SKM-1 (cell line): ENCODE measurements around the gene ACE.
"Not testable (repeated sequence)": the region's sequence is repeated elsewhere in the genome, so short reads cannot be mapped to it uniquely, and the experiment has no call there.

Experiments
- DNase-seq: peaks from one replicate; lab custom pipeline; 2025; ENCODE audit not compliant: unreplicated experiment; lab: John Stamatoyannopoulos, UW

Gene ACE

DNA sequence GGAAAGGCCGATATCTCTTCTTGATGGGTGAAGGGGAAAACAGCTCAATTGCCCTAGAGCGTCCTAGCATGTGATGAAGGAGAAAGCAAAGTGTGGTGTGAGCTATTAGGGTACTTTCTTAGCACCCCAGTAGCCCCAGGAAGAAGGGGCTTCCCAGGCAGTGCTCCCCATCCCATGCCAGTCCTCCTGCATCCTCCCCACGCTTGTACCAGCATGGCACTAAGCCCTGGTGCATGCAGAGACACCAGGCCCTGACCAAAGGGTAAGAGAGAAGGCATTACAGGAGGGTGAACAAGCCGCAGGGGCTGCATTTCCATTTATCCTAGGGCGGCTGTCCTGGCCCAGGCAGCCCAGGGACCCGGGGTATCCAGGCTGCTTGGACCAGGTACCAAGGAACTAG is 33.8 kb upstream of the ACE start:
- DNase-seq: no peak

DNA sequence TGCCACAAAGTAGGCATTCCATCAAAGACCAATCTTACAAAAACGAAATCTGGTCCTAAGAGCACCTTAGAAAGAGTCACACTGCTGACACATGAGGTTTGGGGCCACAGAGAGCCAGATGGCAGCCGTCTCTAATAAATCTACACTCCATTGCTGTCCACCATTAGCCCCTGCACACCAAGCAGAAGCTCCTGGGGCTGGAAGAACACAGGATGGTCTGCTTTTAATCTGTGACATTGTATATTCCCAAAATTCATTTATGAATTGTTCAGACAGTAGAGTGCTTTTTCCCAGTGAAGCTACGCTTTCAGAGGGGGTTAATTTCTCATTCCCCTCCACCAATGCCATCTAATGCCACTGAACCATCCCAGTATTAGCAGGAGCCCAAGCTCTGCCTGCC is 32.4 kb upstream of the ACE start:
- DNase-seq: no peak

DNA sequence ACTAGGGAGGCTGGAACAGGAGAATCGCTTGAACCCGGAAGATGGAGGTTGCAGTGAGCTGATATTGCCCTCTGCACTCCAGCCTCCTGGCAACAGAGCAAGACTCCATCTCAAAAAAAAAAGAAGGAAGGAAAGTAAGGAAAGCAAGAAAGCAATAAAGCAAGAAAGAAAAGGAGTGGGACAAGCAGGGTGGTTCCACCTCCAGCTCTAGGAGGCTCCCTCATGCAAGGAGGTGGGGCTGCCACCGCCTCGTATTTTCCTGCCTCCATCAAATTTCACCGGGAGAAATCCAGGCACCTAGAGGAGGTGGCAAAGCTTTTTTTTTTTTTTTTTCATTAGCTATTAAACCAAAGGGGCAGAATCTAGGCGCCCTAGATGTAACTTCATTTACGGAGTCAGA is 31.8 kb upstream of the ACE start:
- no peak for DNase-seq

DNA sequence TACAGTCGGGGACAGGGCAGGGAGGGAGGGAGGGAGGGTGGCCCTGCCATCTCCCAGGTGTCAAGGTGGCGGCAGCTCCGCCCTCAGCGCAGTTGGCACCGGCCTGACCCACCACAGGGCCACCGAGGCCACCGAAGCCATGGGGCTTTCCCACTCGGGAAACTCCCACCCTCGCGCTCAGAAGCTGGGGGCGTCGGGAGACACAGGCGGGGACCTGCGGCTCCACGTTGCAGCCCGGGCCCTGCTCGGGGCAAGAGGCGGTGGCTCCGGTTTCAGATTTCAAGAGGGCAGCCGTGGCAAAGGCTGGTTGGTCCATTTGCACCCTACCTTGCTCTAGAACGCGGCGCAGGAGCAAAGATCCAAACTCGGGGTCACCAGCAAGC is 31.3 kb upstream of the ACE start:
- no peak for DNase-seq

DNA sequence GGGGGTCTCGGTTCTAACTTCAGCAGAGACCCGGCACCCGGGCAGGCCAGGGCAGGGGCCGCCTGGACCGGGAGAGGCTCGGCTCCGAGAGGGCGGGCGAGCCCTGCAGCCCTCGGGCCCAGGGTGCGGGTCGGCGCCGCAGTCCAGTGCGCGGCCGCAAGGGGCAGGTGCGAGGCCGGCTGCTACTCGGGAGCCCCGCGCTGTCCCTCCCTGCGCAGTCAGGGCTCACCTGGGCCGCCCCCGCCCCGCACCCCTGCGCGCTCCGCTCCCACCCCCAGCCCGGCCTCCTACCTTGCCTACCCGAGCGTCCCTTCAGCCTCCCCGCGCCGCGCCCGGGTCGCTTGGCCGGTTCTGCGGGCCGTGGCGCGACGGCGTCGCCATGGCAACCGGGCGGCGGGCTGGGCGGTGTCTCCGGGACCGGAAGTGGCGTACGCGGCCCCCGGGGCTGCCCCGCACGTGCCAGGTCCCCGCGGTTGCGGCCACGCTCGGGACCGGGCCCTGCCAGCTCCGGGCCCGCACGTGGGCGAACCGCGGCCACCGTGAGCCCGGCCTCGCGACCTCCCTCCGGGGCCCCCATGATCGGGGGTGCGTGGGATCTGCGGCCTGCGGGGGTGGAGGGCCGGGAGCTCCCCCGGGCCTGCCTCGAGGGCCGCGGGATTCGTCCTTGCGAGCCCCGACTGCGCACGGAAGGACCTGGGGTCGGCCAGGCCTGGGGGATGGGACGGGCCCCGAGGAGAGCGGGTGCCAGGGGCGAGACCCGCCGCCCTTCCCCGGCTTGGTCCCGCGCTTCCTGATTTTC is 30.7 kb upstream of the ACE start, which contains the start of gene CYB561:
TSS of gene CYB561 (minus strand) at position 353 of the 799 bp plus-strand sequence. CDS start 8,759 bp downstream, outside the sequence.
- DNase-seq: peak; percentile 43

DNA sequence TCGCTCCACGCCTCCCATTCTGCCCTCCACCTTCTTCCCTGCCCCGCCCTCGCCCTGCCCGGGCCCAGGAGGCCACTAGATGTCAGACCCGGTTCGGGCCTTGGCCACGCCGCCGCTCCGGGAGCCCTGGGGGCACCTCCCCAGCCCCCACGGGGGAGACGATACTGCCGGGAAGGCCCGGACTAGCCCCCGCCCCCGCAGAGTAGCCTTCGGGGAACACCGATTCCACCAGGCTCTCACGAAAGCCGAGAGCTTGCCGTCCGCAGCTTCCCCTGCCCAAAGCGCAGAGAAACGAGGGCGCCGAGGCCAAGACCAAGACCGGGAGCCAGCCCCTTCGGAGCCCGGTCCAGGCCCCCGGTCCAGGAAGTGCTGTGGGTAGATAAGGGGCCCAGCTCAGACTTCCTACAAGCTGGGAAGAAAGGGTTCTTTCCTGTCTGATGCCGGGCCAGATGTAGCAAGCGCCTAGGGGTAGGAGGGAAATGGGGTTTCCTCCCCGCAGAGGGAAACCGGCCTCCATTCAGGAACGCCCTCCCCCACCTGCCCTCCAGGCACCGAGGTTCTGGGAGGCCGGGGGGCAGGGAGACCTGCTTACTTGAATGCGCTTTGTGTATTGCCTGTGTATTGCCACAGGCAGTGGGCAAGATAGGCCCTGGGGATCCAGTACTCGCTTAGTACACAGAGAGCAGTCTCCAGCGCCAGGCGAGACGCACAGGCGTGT is 29.9 kb upstream of the ACE start:
- peak; percentile 91 for DNase-seq

DNA sequence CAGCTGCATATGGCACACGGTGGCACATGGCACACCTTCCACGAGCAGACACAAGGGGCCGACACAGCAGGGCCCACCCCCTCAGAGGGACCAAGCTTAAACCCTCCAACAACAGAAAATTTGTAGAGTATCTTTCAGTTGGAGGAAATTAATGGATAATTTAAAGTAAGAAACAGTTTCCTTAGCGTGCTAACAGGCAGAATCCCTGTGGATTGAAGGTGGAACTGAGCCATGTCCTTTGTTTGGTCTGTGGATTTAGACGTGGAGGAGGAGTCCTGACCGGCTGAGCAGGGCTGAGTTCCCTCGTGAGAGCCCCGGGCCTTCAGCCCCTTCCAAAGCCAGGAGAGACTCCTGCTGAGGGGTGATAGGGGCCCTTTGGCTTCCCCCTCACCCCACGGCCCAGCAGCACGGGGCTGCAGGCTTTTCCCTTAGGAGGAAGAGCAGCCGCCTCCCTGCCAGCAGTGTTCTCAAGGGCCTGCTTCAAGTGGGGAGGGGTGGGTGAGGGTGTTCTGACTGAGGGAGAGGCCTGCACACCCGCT is 29.3 kb upstream of the ACE start:
- DNase-seq: no peak

DNA sequence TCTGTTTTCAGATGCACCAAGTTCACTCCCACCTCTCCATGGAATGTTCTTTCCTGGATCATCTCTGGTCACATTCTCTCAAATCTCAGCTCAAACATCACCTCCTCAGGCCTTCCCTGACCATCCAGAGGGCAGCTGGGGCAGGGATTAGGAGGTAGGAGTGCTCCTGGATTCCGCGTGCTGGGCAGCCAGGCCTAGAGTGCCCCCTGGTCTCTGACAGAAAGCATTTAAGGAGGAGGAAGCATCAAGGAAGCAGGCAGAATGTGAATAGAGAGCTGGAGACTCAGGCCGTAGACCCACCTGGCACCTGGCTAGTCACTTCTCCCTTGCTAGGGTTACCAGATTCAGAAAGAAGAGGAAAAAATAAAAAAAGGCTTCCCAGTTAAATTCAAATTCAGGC is 28.2 kb upstream of the ACE start:
- no peak for DNase-seq

DNA sequence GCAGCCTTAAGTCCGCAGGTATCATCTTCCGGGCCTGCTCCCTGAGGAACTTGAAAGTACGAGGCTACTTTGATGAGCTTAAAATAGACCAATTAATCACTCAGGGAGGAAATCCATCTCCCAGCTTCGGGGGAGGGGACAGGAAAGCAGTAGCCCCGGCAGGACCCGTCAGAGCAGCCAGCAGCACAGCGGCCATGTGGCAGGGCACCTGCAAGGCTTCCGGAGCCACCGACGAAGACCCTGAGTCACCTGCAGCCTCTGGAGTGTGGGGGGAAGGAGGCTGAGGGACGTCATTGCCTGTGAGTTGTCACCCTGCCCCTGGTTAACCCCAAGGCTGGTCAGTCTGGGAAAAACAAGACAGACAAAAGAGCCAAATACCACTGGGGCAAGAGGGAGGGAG is 26.3 kb upstream of the ACE start:
- no peak for DNase-seq

DNA sequence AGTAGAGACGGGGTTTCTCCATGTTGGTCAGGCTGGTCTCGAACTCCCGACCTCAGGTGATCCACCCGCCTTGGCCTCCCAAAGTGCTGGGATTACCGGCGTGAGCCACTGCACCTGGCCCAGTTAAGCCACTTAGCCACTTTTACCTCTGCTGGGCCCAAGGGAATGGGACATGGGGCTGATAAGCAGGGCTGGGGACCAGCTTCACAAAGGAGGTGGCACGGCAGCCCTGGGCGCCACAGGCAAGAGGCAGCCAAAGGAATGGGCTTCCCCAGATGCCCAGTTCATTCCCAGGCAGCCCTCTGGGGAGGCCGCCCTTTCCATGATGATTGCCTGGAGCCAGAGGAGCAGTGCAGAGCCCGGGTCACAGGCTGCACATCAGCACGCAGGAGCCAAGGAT is 25.7 kb upstream of the ACE start:
- no peak for DNase-seq

DNA sequence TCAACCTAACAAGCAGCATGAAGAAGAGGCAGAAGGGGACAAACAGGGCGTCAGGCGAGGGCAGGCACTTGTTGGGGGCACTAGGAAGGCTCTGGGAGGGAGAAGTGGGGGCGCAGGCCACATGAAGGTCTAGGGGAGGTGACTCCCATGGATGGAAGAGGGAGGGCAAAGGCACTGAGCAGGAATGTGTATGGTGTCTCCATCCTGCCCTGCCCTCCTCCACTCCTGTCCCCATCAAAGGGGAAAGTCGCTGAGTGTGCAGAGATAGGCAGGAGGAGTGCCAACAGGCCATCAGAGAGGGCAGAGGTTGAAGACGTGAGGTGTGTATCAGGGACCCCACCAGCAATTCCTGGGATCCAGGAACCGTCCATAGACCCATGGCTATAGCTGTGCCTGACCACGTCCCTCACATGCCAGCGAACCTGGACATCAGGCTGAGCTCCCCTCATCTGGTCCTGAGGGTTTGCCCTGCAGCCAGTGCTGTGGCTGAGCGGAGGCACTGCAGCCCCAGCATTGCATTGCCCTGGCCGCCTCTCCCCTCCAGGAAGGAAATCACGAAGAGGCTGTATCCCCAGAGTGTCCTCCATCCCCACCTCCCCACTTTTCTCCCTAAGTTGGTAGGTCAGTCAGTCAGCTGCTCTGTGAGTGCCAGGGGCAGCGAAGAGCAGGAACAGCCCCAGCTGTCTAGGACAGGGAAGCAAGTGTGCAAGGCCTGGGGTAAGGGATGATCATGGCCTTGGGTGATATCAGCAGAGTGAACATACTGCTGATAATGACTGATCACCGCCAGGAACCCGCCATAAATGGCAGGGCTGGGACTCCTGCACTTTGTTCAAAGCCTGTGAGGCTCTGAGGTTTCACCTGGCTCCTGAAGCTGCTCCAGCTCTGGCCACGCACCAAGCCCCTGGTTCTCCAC is 24.6 kb upstream of the ACE start:
- DNase-seq: no peak

DNA sequence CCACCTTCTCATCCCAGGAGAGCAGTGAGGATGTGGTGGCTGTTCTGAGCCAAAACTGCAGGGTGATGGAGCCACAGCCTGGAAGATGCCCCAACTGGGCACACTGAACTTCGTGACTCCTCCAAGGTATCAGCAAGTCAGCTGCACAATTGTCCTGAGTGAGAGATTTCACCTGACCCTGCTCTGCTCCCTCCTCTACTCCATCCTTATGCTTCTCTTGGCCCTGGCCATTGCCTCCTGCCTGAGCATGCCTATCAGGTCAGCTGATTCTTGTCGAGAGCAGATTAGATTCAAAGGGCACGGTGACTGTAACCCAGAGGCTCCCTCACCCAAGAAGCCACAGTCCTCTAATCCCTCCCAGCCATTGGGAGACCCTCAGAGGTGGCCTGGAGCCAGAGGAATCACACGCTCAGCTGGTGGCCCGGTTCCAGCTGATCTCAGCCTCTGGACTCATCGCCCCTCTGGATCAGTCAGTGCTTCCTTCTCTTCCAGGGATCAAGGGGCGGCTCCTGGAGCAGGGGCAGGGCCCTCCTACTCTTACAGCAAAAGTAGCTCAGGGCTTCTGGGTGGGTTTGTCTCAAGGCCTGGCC is 23.8 kb upstream of the ACE start:
- DNase-seq: no peak

DNA sequence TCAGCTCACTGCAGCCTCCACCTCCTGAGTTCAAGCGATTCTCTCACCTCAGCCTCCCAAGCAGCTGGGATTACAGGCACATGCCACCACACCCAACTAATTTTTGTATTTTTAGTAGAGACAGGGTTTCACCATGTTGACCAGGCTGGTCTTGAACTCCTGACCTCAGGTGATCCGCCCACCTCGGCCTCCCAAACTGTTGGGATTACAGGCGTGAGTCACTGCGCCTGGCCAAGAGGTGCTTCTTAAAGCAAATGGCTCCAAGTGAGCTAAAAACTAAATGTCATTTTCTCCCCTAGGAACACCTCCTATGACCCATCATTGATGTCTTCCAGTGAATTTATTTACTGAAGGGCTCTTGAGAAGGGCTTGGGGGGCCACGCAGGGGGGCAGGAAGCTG is 22.5 kb upstream of the ACE start:
- not testable (repeated sequence) for DNase-seq

DNA sequence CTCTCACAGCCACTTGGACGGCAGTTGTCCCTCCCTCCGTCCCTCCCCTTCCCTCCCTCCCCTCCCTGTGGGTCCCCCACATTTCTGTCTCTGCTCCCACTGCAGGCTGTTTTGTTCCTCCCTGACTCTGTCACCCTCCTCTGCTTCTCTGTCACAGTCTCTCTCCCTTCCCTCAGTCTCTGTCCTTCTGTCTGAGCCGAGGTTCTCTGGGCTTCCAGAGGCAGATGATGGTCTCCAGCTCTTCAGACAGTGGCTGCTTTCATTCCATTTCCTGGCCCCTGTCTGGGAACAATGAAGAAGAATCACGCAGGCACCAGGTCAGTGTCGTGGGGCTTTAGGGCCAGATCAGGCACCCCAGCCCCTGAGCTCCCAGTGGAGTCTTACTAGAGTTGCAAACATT is 21.9 kb upstream of the ACE start:
- no peak for DNase-seq

DNA sequence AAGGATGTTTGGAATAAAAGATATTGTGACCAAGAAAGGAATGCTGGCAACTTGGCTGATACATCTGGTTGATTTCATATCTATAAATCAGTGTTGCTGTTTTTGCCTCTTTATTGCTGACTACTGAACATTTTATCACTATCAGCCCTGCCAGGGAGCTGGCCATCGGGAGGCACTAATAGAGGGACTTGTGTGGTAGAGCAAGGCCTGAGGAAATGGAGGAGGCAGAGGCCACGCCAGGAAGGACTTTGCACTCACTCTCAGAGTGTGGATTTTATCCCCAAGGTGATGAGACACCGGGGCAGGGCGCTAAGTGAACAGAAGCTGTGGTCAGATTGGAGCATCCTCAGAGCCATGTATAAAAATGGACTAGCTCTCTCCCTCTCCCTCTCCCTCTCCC is 21.4 kb upstream of the ACE start:
- DNase-seq: no peak

DNA sequence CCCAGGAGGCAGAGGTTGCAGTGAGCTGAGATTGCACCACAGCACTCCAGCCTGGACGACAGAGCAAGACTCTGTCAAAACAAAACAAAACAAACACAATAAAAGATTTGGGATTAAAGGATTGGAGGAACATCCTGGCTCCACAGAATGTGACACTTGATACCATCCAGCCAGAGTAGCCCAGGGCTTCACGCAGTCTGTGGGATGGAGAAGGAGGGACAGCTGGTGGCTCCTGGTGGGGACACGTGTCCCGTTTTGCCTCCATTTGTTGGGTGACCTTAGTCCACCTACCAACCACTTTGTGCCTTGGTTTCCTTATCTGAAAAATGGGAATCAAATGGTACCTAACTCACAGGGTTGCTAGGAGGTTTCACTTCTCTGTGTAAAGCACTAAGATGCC is 18.4 kb upstream of the ACE start:
- no peak for DNase-seq

DNA sequence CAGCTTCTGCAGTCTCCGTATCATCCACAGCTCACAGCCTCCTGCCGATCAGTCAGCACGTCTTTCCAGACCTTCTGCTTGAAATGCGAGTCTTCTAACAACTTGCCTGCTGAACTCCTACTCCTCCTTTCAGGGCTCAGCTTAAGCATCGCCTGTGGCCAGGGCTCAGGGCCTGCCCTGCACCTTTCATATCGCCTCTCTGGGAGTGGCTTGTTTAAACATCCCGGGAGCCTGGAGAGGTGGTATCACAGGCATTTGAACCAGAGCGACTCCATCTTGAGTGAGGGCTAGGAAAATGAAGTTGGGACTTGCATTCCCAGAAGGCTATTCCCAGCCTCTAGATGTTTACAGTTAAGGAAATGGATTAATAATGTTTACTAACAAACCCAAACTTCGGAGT is 16.8 kb upstream of the ACE start:
- DNase-seq: no peak

DNA sequence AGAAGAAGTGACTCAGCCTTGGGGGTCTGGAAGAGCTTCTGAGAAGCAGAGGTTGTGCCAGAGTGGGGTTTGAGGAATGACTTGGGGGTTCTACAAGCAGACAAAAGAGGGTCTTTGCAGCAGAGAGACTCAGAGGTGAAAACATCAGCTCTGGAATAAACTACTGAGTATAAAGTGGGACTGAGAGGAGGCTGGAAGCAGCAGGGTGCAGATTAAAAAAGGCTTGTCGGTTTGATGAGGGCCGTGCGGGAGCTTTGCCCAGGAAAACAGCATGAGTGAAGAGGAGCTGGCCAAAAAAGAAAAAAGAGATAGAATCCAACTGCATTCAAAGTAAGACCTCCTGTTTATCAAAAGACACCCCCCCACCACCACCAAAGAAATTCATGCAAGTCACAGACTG is 13.1 kb upstream of the ACE start:
- no peak for DNase-seq

DNA sequence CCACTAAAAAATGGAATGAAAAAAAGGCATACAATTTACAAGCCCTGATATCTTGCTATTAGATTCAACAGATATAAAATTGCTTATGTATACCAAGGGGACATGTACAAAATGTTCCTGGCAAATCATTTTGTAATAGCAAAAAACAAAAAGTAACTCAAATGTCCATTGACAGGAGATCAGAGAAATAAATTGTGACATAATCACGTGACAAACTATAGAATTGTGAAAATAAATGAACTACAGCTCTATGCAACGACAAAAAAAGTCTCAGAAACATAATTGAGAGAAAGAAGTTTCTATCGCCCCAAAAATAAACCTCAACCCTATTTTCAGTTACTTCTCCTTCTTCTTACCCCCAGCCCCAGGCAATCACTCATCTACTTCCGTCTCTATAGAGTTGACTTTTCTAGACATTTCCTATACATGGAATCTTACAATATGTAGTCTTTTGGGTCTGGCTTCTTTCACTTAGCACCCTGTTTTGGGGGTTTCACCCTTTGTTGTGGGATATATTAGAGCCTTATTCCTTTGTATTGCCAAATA is 12.1 kb upstream of the ACE start:
- peak; percentile 45 for DNase-seq

DNA sequence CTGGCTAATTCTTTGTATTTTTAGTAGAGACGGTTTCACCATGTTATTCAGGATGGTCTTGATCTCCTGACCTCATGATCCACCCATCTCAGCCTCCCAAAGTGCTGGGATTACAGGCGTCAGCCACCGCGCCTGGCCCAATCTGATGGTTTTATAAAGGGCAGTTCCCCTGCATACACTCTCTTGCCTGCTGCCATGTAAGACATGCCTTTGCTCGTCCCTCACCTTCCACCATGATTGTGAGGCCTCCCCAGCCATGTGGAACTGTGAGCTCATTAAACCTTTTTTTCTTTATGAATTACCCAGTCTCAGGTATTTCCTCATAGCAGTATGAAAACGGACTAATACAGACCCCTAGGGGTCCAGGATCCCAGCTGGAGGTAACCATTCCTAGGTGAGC is 8.8 kb upstream of the ACE start:
- DNase-seq: not testable (repeated sequence)

DNA sequence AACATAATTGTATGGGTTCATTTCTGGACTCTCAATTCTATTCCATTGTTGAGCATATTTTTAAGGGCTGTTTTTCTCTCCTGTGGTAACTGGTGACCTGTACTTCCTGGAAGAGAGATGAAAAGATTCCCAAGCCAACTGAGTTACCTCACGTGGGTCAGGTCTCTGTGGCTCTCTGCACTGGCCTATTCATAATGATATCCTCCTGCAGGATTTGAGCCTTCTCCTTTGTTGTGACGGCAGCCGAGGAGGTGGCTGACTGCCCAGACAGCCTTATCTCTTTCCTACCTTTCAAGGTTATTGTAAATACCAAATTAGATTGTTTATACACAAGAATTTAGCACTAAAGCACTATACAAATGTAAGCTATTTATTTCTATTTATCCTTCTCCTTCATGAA is 2.7 kb upstream of the ACE start:
- no peak for DNase-seq
